ENCODE data around the gene ITPK1.

ITPK1 gene

GRCh38 chr14:93044556-93044955 is 71.2 kb downstream of the ITPK1 start:
- no peak for DNase-seq (ENCODE audit: low read depth)

- DNase-seq (ENCODE audit: low read depth): no peak
These were observed 71.6 kb downstream of the ITPK1 start for GRCh38 chr14:93044121-93044520.

GRCh38 chr14:93042968-93043940 is 72.5 kb downstream of the ITPK1 start:
- no peak for DNase-seq (ENCODE audit: low read depth)

- DNase-seq (ENCODE audit: low read depth): no peak
These were observed 73.9 kb downstream of the ITPK1 start for GRCh38 chr14:93041830-93042229.

GRCh38 chr14:93040982-93041381 is 74.7 kb downstream of the ITPK1 start:
- no peak for DNase-seq (ENCODE audit: low read depth)

GRCh38 chr14:93040443-93040842 is 75.3 kb downstream of the ITPK1 start:
- DNase-seq (ENCODE audit: low read depth): no peak

GRCh38 chr14:93039649-93040315 is 75.9 kb downstream of the ITPK1 start:
- DNase-seq (ENCODE audit: low read depth): no peak

- DNase-seq (ENCODE audit: low read depth): no peak
These were observed 78.4 kb downstream of the ITPK1 start for GRCh38 chr14:93037351-93037750.

GRCh38 chr14:93036652-93037345 is 78.9 kb downstream of the ITPK1 start:
- no peak for DNase-seq (ENCODE audit: low read depth)

- no peak for DNase-seq (ENCODE audit: low read depth)
These were observed 79.6 kb downstream of the ITPK1 start for GRCh38 chr14:93035917-93036651.

GRCh38 chr14:93035585-93035916 is 80.2 kb downstream of the ITPK1 start:
- DNase-seq (ENCODE audit: low read depth): no peak

- no peak for DNase-seq (ENCODE audit: low read depth)
These were observed 81.1 kb downstream of the ITPK1 start for GRCh38 chr14:93034671-93034994.

GRCh38 chr14:93033983-93034670 is 81.6 kb downstream of the ITPK1 start:
- peak; percentile 40 for DNase-seq (ENCODE audit: low read depth)

- no peak for DNase-seq (ENCODE audit: low read depth)
These were observed 82.4 kb downstream of the ITPK1 start for GRCh38 chr14:93033084-93033982.

GRCh38 chr14:93032421-93032936 is 83.2 kb downstream of the ITPK1 start:
- no peak for DNase-seq (ENCODE audit: low read depth)

- no peak for DNase-seq (ENCODE audit: low read depth)
These were observed 84.0 kb downstream of the ITPK1 start for GRCh38 chr14:93031505-93032315.

- DNase-seq (ENCODE audit: low read depth): no peak
These were observed 85.0 kb downstream of the ITPK1 start for GRCh38 chr14:93030761-93031160.

GRCh38 chr14:93029911-93030508 is 85.7 kb downstream of the ITPK1 start:
- DNase-seq (ENCODE audit: low read depth): no peak

- DNase-seq (ENCODE audit: low read depth): no peak
These were observed 86.3 kb downstream of the ITPK1 start for GRCh38 chr14:93029417-93029816.

All from activated T-cell treated with anti-CD3 and anti-CD28 coated beads for 48 hours (primary cell).